GM12878 (cell line): ENCODE results near the gene ZNG1F. TPM values are rescaled to one million over a fixed set of nuclear protein-coding genes. Genes with fewer than 3 reads are reported as not detected.
"Not testable (repeated sequence)": the region's sequence is repeated elsewhere in the genome, so short reads cannot be mapped to it uniquely, and the experiment has no call there.

Experiments used
- ATAC-seq: fragments of 200-7000 bp; cut with Tn5 transposase; 3 replicates; pipeline ENCODE4 v1.9.1; 2020; ENCODE audit warnings: mild to moderate bottlenecking, moderate library complexity
- BruUV-seq: library from RNA; stranded (reverse); fragments of 400-500 nt; replicated peaks from 2 replicates; lab custom pipeline; 2021; lab: Mats Ljungman, UMichigan
- CTCF ChIA-PET: fragments of 300-600 bp; sonication (Branson Sonifier 250); formaldehyde crosslinking; extraction: SDS; loops from one replicate; lab custom pipeline; 2021; ENCODE audit warnings: inconsistent platforms; lab: Yijun Ruan, JAX
- POLR2A ChIA-PET: fragments of 350-600 bp; formaldehyde crosslinking; extraction: SDS; loops from one replicate; lab custom pipeline; 2021; ENCODE audit warnings: inconsistent platforms; lab: Charles Lee
- RAD21 ChIA-PET: fragments of 300-600 bp; sonication (Branson Sonifier 250); formaldehyde crosslinking; loops from one replicate; lab custom pipeline; 2023; ENCODE audit warnings: antibody characterized with exemption; ENCODE audit not compliant: unreplicated experiment; lab: Charles Lee
- SMC1A ChIA-PET: fragments of 300-600 bp; sonication (Branson Sonifier 250); formaldehyde crosslinking; loops from one replicate; lab custom pipeline; 2023; ENCODE audit not compliant: unreplicated experiment, uncharacterized antibody; lab: Charles Lee
- DNase-seq: peaks from one replicate; pipeline ENCODE4 v3.0.0-alpha.2; 2011; ENCODE audit warnings: low read depth, low spot score
- FAIRE-seq: peaks from 3 replicates; lab custom pipeline; 2011; peaks lifted over from hg19 to GRCh38; lab: Jason Lieb, UNC
- H2AFZ ChIP-seq: 2 replicates; pipeline ENCODE4 v1.6.0; 2011; ENCODE audit warnings: low read depth, low read length, control low read depth; ENCODE audit not compliant: control insufficient read depth
- H3K27ac ChIP-seq: 2 replicates; pipeline ENCODE4 v1.5.1; 2011; ENCODE audit warnings: control low read depth; ENCODE audit not compliant: control insufficient read depth, insufficient read depth
- H3K27me3 ChIP-seq, 2 experiments: replicated peaks in 1 of 2; 2 replicates each; pipeline versions ENCODE4 v1.6.0 to v1.6.1; 2011; ENCODE audit warnings: low read length in 1 of 2; ENCODE audit not compliant: control insufficient read depth in 2 of 2, insufficient read depth in 2 of 2
- H3K36me3 ChIP-seq, 2 experiments: 2 replicates each; pipeline ENCODE4 v1.5.1; 2011; ENCODE audit warnings: low read length in 1 of 2; ENCODE audit not compliant: control insufficient read depth in 2 of 2, insufficient read depth in 2 of 2
- H3K4me1 ChIP-seq: 2 replicates; pipeline ENCODE4 v1.6.1; 2011; ENCODE audit warnings: mild to moderate bottlenecking, low read length, moderate library complexity, mixed read lengths; ENCODE audit not compliant: control insufficient read depth, insufficient read depth
- H3K4me2 ChIP-seq: 2 replicates; pipeline ENCODE4 v1.6.0; 2011; ENCODE audit warnings: control low read depth; ENCODE audit not compliant: control insufficient read depth, insufficient read depth
- H3K4me3 ChIP-seq: fragments of 200-600 bp; sonication (generic); 2 replicates; pipeline ENCODE4 v1.5.1; 2016
- H3K79me2 ChIP-seq: 2 replicates; pipeline ENCODE4 v1.6.0; 2011; ENCODE audit warnings: low read length; ENCODE audit not compliant: control insufficient read depth, insufficient read depth
- H3K9ac ChIP-seq: 2 replicates; pipeline ENCODE4 v1.8.0; 2011; ENCODE audit warnings: low read length, control low read depth, mixed read lengths; ENCODE audit not compliant: control insufficient read depth, insufficient read depth
- H3K9me3 ChIP-seq: replicated peaks from 3 replicates; pipeline ENCODE4 v1.5.1; 2011; ENCODE audit warnings: mild to moderate bottlenecking, low read length; ENCODE audit not compliant: control insufficient read depth, insufficient read depth
- H4K20me1 ChIP-seq: 2 replicates; pipeline ENCODE4 v1.6.0; 2011; ENCODE audit not compliant: control insufficient read depth, insufficient read depth
- BCL11A ChIP-seq: IDR thresholded peaks from 2 replicates; pipeline ENCODE4 v1.6.1; 2011; ENCODE audit warnings: low read depth, low read length
- BHLHE40 ChIP-seq, 2 experiments: fragments of 450-650 bp in 1 of 2; IDR thresholded peaks; 2 replicates each; pipeline ENCODE4 v1.6.1; 2011 to 2017; ENCODE audit warnings: low read depth in 2 of 2, borderline replicate concordance in 1 of 2, improper control_type of control experiment in 1 of 2, low read length in 1 of 2, mild to moderate bottlenecking in 1 of 2
- CREM ChIP-seq: IDR thresholded peaks from 2 replicates; pipeline ENCODE4 v1.6.1; 2014; ENCODE audit warnings: antibody characterized with exemption, low read depth
- CTCF ChIP-seq, 3 experiments: IDR thresholded peaks in 2 of 3; conservative IDR thresholded peaks in 1 of 3; 2 replicates each; pipeline ENCODE4 v1.5.1; 2011; ENCODE audit warnings: low read depth in 3 of 3, low read length in 3 of 3, mild to moderate bottlenecking in 3 of 3, control low read depth in 2 of 3, moderate library complexity in 2 of 3, inconsistent platforms in 1 of 3, mixed read lengths in 1 of 3; ENCODE audit not compliant: control insufficient read depth in 2 of 3, insufficient read depth in 1 of 3; ENCODE audit errors: extremely low read depth in 1 of 3
- EED ChIP-seq: sonication (generic); IDR thresholded peaks from 2 replicates; pipeline ENCODE4 v1.6.1; 2016; ENCODE audit warnings: antibody characterized with exemption, low read depth
- EGR1 ChIP-seq, 2 experiments: IDR thresholded peaks; 1 replicate in 1 of 2; 2 replicates in 1 of 2; pipeline ENCODE4 v1.6.1; 2011 to 2012; ENCODE audit warnings: low read depth in 2 of 2, low read length in 2 of 2, borderline replicate concordance in 1 of 2, mild to moderate bottlenecking in 1 of 2, moderate library complexity in 1 of 2
- RAD21 ChIP-seq: IDR thresholded peaks from 2 replicates; pipeline ENCODE4 v1.6.1; 2011; ENCODE audit warnings: mild to moderate bottlenecking, low read depth, low read length, moderate library complexity; ENCODE audit not compliant: insufficient read depth
- RUNX3 ChIP-seq: IDR thresholded peaks from 2 replicates; pipeline ENCODE4 v1.6.1; 2012; ENCODE audit warnings: low read length, inconsistent platforms
- TCF3 ChIP-seq: IDR thresholded peaks from 2 replicates; pipeline ENCODE4 v1.6.1; 2012; ENCODE audit warnings: low read depth, mild to moderate bottlenecking, low read length, borderline replicate concordance; ENCODE audit not compliant: insufficient read depth
- ZBED1 ChIP-seq: IDR thresholded peaks from 2 replicates; pipeline ENCODE4 v1.6.1; 2016; ENCODE audit warnings: borderline replicate concordance
- WGBS: methylation state at CpG from one replicate; pipeline ENCODE4 v1.1.6; 2016; ENCODE audit warnings: low lambda C conversion rate; ENCODE audit not compliant: insufficient replicate concordance, insufficient coverage; ENCODE audit errors: missing lambda C conversion rate; 5-methylcytosine and 5-hydroxymethylcytosine counted together
- in situ Hi-C: fragments of 300-500 bp; cut with MboI; formaldehyde crosslinking; loops from 9 replicates; pipeline ENCODE4 v1.14.3; 2018; ENCODE audit warnings: mixed read lengths
- intact Hi-C: fragments of 100-400 bp; cut with micrococcal nuclease; formaldehyde crosslinking; loops from one replicate; pipeline ENCODE4 v1.14.2; 2022; ENCODE audit not compliant: unreplicated experiment
- polyA plus RNA-seq, 11 experiments: library from polyadenylated mRNA; depleted of rRNA in 4 of 11; unstranded in 6 of 11; stranded (reverse) in 5 of 11; fragments of >200 nt; fragmentation: Nextera tagmentation in 4 of 11; fragmentation: Illumina TruSeq in 1 of 11; extraction: Ambion mirVana in 4 of 11; extraction: Trizol in 1 of 11; gene quantifications; 1 replicate in 1 of 11; 2 replicates in 10 of 11; pipeline versions ENCODE4 v1.2.1 to v1.2.3, GENCODE V29; 2011 to 2016; ENCODE audit warnings: inconsistent platforms in 2 of 11, missing spikeins in 2 of 11, low read depth in 1 of 11
- total RNA-seq, 4 experiments: library from RNA; depleted of rRNA in 3 of 4; stranded (reverse); fragments of >200 nt in 3 of 4; fragmentation: Illumina TruSeq in 1 of 4; extraction: Trizol in 1 of 4; gene quantifications; 2 replicates each; pipeline versions ENCODE4 v1.2.1 to v1.2.3, GENCODE V29; 2013 to 2021

ZNG1F gene
- total and polyA plus RNA-seq, 10 of the 15 experiments (the other 5 are each of a cell fraction or from before 2014, with no cell fraction given), result 11.7 to 34.6 (median 17.2) TPM

GRCh38 chr9:41234811-41235805 is 46.0 kb upstream of the ZNG1F start:
- H4K20me1 ChIP-seq, CTCF ChIA-PET, FAIRE-seq, H3K9me3 ChIP-seq, in situ Hi-C loops, H3K4me1 ChIP-seq, intact Hi-C loops, SMC1A ChIA-PET, H3K36me3 ChIP-seq, H3K79me2 ChIP-seq, RAD21 ChIA-PET, H3K27me3 ChIP-seq, H3K9ac ChIP-seq, BruUV-seq, POLR2A ChIA-PET: not testable (repeated sequence)
- H2AFZ ChIP-seq, result peak overlapping the region; percentile 65
- peak; percentile 100 for ATAC-seq
- TF ChIP-seq EGR1 (IDR thresholded peaks at IDR 0.05; ENCODE audit: borderline replicate concordance in 1 of 2, low read depth in 2 of 2, low read length in 2 of 2), result 0 out of 3 replicates have a peak, but pooled peaks of 1 of the 2 experiments have one; percentile 19
- peak; percentile 8 to 33 (median 28); a peak in 3 of 6 replicates for TF ChIP-seq CTCF (IDR thresholded peaks at IDR 0.05 in 2 of 3, conservative IDR thresholded peaks at IDR 0.05 in 1 of 3; ENCODE audit: control insufficient read depth in 2 of 3, extremely low read depth in 1 of 3, insufficient read depth in 1 of 3, low read depth in 3 of 3, low read length in 3 of 3)
- 0 out of 2 replicates have a peak, but pooled peaks have one; percentile 17 for TF ChIP-seq RAD21
- 0 out of 4 replicates have a peak, but pooled peaks of 1 of the 2 experiments have one; percentile 19 for TF ChIP-seq BHLHE40 (IDR thresholded peaks at IDR 0.05; ENCODE audit: borderline replicate concordance in 1 of 2, low read depth in 2 of 2, low read length in 1 of 2)
- 0 out of 2 replicates have a peak, but pooled peaks have one; percentile 32 for TF ChIP-seq CREM
- TF ChIP-seq TCF3, result 0 out of 2 replicates have a peak, but pooled peaks have one; percentile 21
- peak; percentile 66; the same call in 1 of the 2 replicates for TF ChIP-seq EED
- TF ChIP-seq RUNX3, result peak; percentile 58; the same call in 1 of the 2 replicates
- TF ChIP-seq BCL11A, result peak; percentile 42; the same call in 1 of the 2 replicates
- TF ChIP-seq ZBED1, result 0 out of 2 replicates have a peak, but pooled peaks have one; percentile 20
- peak; percentile 91 for DNase-seq
- peak overlapping the region; percentile 39; the same call in 1 of the 2 replicates for H3K27ac ChIP-seq
- 57% methylated on average over 47 of the region's 55 CpGs for WGBS
- H3K4me3 ChIP-seq, result peak overlapping the region; percentile 25; the same call in 1 of the 2 replicates
- peak overlapping the region; percentile 64; the same call in 1 of the 2 replicates for H3K4me2 ChIP-seq

GRCh38 chr9:41234221-41234620 is 45.1 kb upstream of the ZNG1F start:
- SMC1A ChIA-PET, H3K27me3 ChIP-seq, H3K4me1 ChIP-seq, BruUV-seq, H3K9me3 ChIP-seq, DNase-seq, H2AFZ ChIP-seq, RAD21 ChIA-PET, CTCF ChIA-PET, H4K20me1 ChIP-seq, intact Hi-C loops, FAIRE-seq, H3K79me2 ChIP-seq, H3K9ac ChIP-seq, in situ Hi-C loops, POLR2A ChIA-PET, H3K27ac ChIP-seq, H3K36me3 ChIP-seq: not testable (repeated sequence)
- Histone ChIP-seq H3K4me3 (0 out of 2 replicates have a peak overlapping the region, but pooled peaks have one; percentile 19), H3K4me2 (peak overlapping the region; percentile 64; the same call in 1 of the 2 replicates)
- ATAC-seq, result peak; percentile 21
- WGBS, result 1% methylated on average over 3 of the region's 3 CpGs
